Fibroblast of mammary gland (primary cell): Measurements from ENCODE around the gene ZDHHC21.
A peak's percentile ranks its signal among the peaks of the same experiment; 100 is the strongest.
"Not testable (repeated sequence)": the region's sequence is repeated elsewhere in the genome, so short reads cannot be mapped to it uniquely, and the experiment has no call there.

ENCODE experiments used
- DNase-seq: peaks from one replicate; pipeline ENCODE4 v3.0.0-alpha.2; 2010; ENCODE audit warnings: low read depth
- H3K4me3 ChIP-seq: 2 replicates; pipeline ENCODE4 v1.5.1; 2011; ENCODE audit warnings: low read depth, mild to moderate bottlenecking, low read length, moderate library complexity; ENCODE audit not compliant: control insufficient read depth
- CTCF ChIP-seq: conservative IDR thresholded peaks from 2 replicates; pipeline ENCODE4 v1.5.1; 2011; ENCODE audit warnings: low read depth, low read length, inconsistent platforms; ENCODE audit not compliant: control insufficient read depth, insufficient read depth

Gene ZDHHC21

GRCh38 chr9:14670718-14671117, 22.5 kb downstream of the ZDHHC21 start:
- no peak overlapping the region for H3K4me3 ChIP-seq
- no peak for TF ChIP-seq CTCF
- peak; percentile 54 for DNase-seq

GRCh38 chr9:14664022-14664421, 29.2 kb downstream of the ZDHHC21 start:
- H3K4me3 ChIP-seq, DNase-seq: not testable (repeated sequence)

DNA sequence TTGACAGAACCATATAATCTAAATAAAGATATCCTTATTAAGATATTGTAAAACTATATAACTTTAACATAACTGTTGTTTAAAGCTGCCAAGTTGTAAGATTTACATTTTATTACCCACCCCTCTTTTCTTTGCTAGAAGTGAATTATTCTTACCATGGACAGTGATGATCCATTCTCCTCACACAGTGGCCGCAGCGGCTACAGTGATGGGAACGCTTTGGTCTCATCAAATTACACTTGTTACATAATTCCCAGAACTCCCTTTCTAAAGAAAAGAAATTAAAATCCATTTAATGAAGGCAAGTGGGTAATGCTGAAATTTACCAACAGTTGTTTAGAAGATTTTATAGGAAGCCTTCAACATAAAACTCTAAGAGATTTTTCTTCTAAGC, 31.2 kb downstream of the ZDHHC21 start:
- H3K4me3 ChIP-seq = no peak overlapping the region
- DNase-seq = no peak
- TF ChIP-seq CTCF = no peak

GRCh38 chr9:14661421-14662059, 31.7 kb downstream of the ZDHHC21 start:
- TF ChIP-seq CTCF = peak; percentile 62
- DNase-seq = peak; percentile 42
- H3K4me3 ChIP-seq = no peak overlapping the region

DNA sequence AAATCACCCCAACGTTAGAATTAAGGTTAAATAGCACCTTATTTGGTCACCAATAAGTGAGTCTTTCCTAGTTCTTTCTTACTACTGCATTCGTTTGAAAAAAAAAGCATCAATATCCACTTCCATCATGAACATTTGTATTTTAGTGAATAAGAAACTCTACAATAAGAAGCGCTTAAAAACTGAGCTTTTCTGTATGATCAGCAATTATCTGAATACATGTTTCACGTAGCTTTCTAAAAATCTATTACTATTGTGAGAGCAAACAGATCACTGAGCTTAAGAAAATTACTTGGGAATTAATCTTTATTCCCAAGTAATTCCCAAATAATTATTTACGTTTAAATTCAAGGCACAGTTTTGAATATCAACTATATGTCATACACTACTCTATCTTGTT, 32.5 kb downstream of the ZDHHC21 start:
- TF ChIP-seq CTCF = no peak
- no peak overlapping the region for H3K4me3 ChIP-seq

DNA sequence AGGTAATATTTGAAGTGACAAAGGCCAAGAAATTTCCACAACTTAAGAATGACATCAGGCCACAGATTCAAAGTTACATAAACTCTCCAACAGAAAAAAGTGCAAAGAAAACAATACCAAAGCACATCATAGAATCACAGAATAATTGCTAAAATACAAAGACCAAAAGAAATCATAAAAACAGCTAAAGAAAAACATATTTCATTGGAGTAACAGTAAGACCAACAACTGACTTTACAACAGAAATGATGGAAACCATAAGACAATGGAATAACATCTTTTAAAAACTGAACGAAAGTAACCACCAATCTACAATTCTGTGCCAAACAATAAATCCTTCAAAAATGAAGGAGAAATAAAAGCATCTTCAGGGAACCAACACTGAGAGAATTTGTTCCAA, 38.3 kb downstream of the ZDHHC21 start:
- TF ChIP-seq CTCF = no peak
- peak; percentile 18 for DNase-seq

More for the DNA sequence above, 32.5 kb downstream of the ZDHHC21 start:
- DNase-seq = no peak

DNA sequence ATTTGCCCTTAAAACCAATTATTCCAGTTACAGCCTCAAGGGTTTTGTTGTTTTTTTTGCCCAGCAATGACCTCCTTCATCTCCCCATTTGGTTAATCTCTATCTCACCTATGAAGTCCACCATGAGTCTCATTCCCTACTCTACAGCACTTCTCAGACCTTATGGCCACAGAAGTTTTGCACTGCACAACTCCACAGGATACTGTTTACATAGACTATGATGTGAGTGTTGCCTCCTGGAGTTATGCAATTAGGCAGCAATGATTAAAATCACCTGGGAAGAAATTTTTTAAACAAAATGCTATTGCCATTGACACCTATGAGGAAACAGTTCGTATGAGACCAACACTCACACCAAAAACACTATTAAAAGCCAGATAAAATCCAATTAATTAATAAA, 39.7 kb downstream of the ZDHHC21 start:
- no peak for DNase-seq
- no peak overlapping the region for H3K4me3 ChIP-seq
- no peak for TF ChIP-seq CTCF

More for the DNA sequence above, 38.3 kb downstream of the ZDHHC21 start:
- no peak overlapping the region for H3K4me3 ChIP-seq
